NT2/D1 (cell line): ENCODE measurements around the gene DHRS12.

Experiments used
- SUZ12 ChIP-seq: IDR thresholded peaks from 2 replicates; pipeline ENCODE4 v1.6.1; 2011; ENCODE audit not compliant: insufficient read length, insufficient read depth; ENCODE audit errors: extremely low read depth
- YY1 ChIP-seq: IDR thresholded peaks from 2 replicates; pipeline ENCODE4 v1.6.1; 2011; ENCODE audit not compliant: insufficient read length, insufficient read depth
- ZNF274 ChIP-seq: IDR thresholded peaks from 2 replicates; pipeline ENCODE4 v1.6.1; 2011; ENCODE audit warnings: mild to moderate bottlenecking, low read depth, low read length

DNA sequence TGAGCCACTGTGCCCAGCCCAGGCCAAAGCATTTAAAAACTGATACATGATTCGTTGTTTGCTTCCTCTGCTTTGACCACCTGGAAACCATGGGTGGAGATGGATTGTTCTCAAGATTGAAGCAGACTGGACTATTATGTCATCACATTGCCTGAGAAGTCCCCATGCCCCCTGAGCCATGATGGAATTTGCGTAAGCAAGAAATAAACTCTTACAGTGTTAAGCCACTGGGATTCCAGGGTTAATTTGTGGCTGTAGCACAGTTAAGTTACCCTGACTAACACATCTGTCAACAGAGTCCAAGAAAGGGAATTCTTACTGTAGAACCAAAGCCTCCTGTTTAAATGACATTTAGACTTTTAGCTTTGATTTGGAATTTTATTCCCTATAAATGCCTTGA, 19.4 kb upstream of the DHRS12 start:
- no peak for TF ChIP-seq ZNF274
- TF ChIP-seq YY1, result no peak
- no peak for TF ChIP-seq SUZ12
